Right lobe of liver (tissue), 6 donors: ENCODE data around the gene TPRA1. TPM values are rescaled to one million over a fixed set of nuclear protein-coding genes. Genes with fewer than 3 reads are reported as not detected.
A peak's percentile ranks its signal among the peaks of the same experiment; 100 is the strongest.

ENCODE experiments used
- ATAC-seq, 4 donors: fragments of 200-7000 bp; cut with Tn5 transposase; one replicate each; pipeline ENCODE4 v1.9.1; 2020; ENCODE audit warnings: mild to moderate bottlenecking in 4 of 4, moderate library complexity in 4 of 4
- DNase-seq, 3 donors: peaks; one replicate each; pipeline ENCODE4 v3.0.0-alpha.2; 2020
- H3K27ac ChIP-seq, 3 donors: fragments of 200-600 bp; one replicate each; pipeline ENCODE4 v1.8.0; 2022
- H3K27me3 ChIP-seq, 2 donors: fragments of 200-600 bp; one replicate each; pipeline ENCODE4 v1.8.0; 2022
- H3K36me3 ChIP-seq, 4 donors: fragments of 200-600 bp; sonication (generic) in 1 of 4; one replicate each; pipeline versions ENCODE4 v1.5.1 to v1.8.0; 2017 to 2022; ENCODE audit warnings: control low read depth in 1 of 4
- H3K4me1 ChIP-seq, 4 donors: fragments of 200-600 bp; sonication (generic) in 1 of 4; one replicate each; pipeline versions ENCODE4 v1.5.1 to v1.8.0; 2017 to 2022; ENCODE audit warnings: control low read depth in 1 of 4
- H3K4me3 ChIP-seq, 3 donors: fragments of 200-600 bp; one replicate each; pipeline ENCODE4 v1.8.0; 2022
- H3K9me3 ChIP-seq, 4 donors: fragments of 200-600 bp; sonication (generic) in 1 of 4; one replicate each; pipeline versions ENCODE4 v1.5.1 to v1.8.0; 2017 to 2022; ENCODE audit warnings: control low read depth in 1 of 4
- CTCF ChIP-seq, 4 donors: fragments of 200-600 bp in 3 of 4; fragments of 450-650 bp in 1 of 4; IDR thresholded peaks; one replicate each; pipeline versions ENCODE4 v1.5.1 to v1.8.0; 2016 to 2022; ENCODE audit warnings: antibody characterized with exemption in 4 of 4, mild to moderate bottlenecking in 2 of 4
- POLR2A ChIP-seq: fragments of 450-650 bp; IDR thresholded peaks from one replicate; pipeline ENCODE4 v1.6.1; 2017; ENCODE audit warnings: antibody characterized with exemption, mild to moderate bottlenecking
- WGBS: methylation state at CpG from one replicate; pipeline ENCODE4 v1.1.6; 2018; ENCODE audit warnings: low coverage, low lambda C conversion rate; ENCODE audit not compliant: insufficient coverage; ENCODE audit errors: missing lambda C conversion rate; 5-methylcytosine and 5-hydroxymethylcytosine counted together
- intact Hi-C, 2 donors: fragments of 100-400 bp; cut with DNase I; formaldehyde crosslinking; loops; one replicate each; pipeline versions ENCODE4 v1.11.2 to v1.14.1; 2022
- total RNA-seq, 6 experiments: library from RNA; depleted of rRNA in 2 of 6; stranded (reverse); fragments of >200 nt in 2 of 6; fragmentation: NEBNext Ultra II Directional in 3 of 6; extraction: Animal tissue kit (Norgen Biotek cat#: 25700) in 3 of 6; gene quantifications; one replicate each; pipeline versions ENCODE4 v1.1.0 to v1.2.4, GENCODE V29; 2016 to 2023
- donor health status: DM: no; HTN: yes; CAD: no.
- donor health status: DM: no; HTN: no; CAD: no.
- donor health status: DM: no; HTN: no; CAD: no.
- donor health status: DM: no; HTN: yes; CAD: no.
- donor health status: DM: no; HTN: yes; CAD: no.

Gene TPRA1
- total RNA-seq, 6 experiments from 2014 or later: 13.9 to 25.9 (median 23.3) TPM

- Histone ChIP-seq H3K4me3 (no peak overlapping the region), H3K27me3 (no peaks in the 10 kb centered on the region), H3K4me1 (peaks cover 0 to 21% (median 8%) of the 10 kb centered on the region in 4 donors), H3K9me3 (no peaks in the 10 kb centered on the region), H3K27ac (no peak overlapping the region), H3K36me3 (no peaks in the 10 kb centered on the region)
- DNase-seq (no peak), ATAC-seq (no peak)
- TF ChIP-seq POLR2A (no peak), CTCF (IDR thresholded peaks at IDR 0.05) (no peak)
- intact Hi-C loops: loop anchor here (5.0 to 10.0 kb wide), 3 partner anchors 795 to 873 kb away; no protein-coding TSS in a partner anchor
- 70% methylated on average over 8 of the region's 9 CpGs for WGBS
Measured at GRCh38 chr3:127549826-127550467, 40.6 kb downstream of the TPRA1 start.

GRCh38 chr3:127547761-127548605 is 42.5 kb downstream of the TPRA1 start:
- intact Hi-C loops: loop anchor here in 1 of 2 donors (5.0 kb wide), 1 partner anchor 871 kb away; no protein-coding TSS in a partner anchor
- H3K9me3 ChIP-seq: no peaks in the 10 kb centered on the region
- no peaks in the 10 kb centered on the region for H3K36me3 ChIP-seq
- H3K4me1 ChIP-seq: peaks cover 0 to 40% (median 16%) of the 10 kb centered on the region in 4 donors
- DNase-seq (peak; percentile 71 to 77 (median 74)), ATAC-seq (peak; percentile 67 to 73 (median 71))
- TF ChIP-seq CTCF (IDR thresholded peaks at IDR 0.05) (peak; percentile 60 to 70 (median 64)), POLR2A (no peak)
- H3K27me3 ChIP-seq: no peaks in the 10 kb centered on the region
- H3K4me3 ChIP-seq: peak overlapping the region; percentile 50 to 60 (median 57)
- no peak overlapping the region for H3K27ac ChIP-seq
- WGBS: 8% methylated on average over 32 of the region's 42 CpGs

- DNase-seq (no peak), ATAC-seq (no peak)
- TF ChIP-seq POLR2A (no peak), CTCF (IDR thresholded peaks at IDR 0.05) (no peak)
- peak overlapping the region in 1 of 3 donors; percentile 57 for H3K4me3 ChIP-seq
- peak overlapping the region in 2 of 3 donors; percentile 30 to 39 for H3K27ac ChIP-seq
- H3K36me3 ChIP-seq: no peaks in the 10 kb centered on the region
- no peaks in the 10 kb centered on the region for H3K9me3 ChIP-seq
- intact Hi-C loops: loop anchor here in 1 of 2 donors (5.0 kb wide), 1 partner anchor 870 kb away; no protein-coding TSS in a partner anchor
- no peaks in the 10 kb centered on the region for H3K27me3 ChIP-seq
- H3K4me1 ChIP-seq: peaks cover 0 to 49% (median 18%) of the 10 kb centered on the region in 4 donors
- WGBS: 28% methylated on average over 14 of the region's 24 CpGs
Measured at GRCh38 chr3:127546970-127547733, 43.4 kb downstream of the TPRA1 start.

- Histone ChIP-seq H3K27ac (peak overlapping the region in 2 of 3 donors; percentile 30 to 39), H3K27me3 (no peaks in the 10 kb centered on the region), H3K4me3 (no peak overlapping the region), H3K36me3 (no peaks in the 10 kb centered on the region), H3K4me1 (peaks cover 0 to 52% (median 18%) of the 10 kb centered on the region in 4 donors), H3K9me3 (no peaks in the 10 kb centered on the region)
- intact Hi-C loops: loop anchor here in 1 of 2 donors (5.0 kb wide), 1 partner anchor 869 kb away; no protein-coding TSS in a partner anchor
- 34% methylated on average over 4 of the region's 6 CpGs for WGBS
- DNase-seq (peak; percentile 64 to 89 (median 84)), ATAC-seq (peak; percentile 22 to 43 (median 34))
- TF ChIP-seq CTCF (IDR thresholded peaks at IDR 0.05): no peak
- no peak for TF ChIP-seq POLR2A
Measured at GRCh38 chr3:127546554-127546953, 44.0 kb downstream of the TPRA1 start.
